ENCODE data around the gene SLC27A2.
"Not testable (repeated sequence)": the region's sequence is repeated elsewhere in the genome, so short reads cannot be mapped to it uniquely, and the experiment has no call there.

Gene SLC27A2

DNA sequence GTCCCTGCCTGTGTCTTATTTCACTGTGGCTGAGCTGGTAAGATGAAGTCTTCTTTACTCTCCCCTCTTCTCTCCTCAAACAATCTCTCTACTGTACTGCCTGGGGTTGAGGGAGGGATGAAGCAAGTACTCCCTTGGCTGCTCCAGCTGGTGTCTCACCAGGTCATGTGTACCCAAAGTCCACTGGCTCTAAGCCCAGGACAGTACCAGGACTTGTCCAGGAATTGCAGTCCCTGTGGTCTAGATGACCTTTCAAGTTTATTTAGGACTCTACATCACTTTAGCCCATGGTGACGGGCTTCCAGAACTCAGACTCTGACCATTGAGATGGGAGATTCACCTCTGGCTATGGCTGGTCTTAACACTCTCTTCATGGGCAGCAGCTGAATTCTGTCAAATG is 17.5 kb upstream of the SLC27A2 start:
- no peak for DNase-seq

DNA sequence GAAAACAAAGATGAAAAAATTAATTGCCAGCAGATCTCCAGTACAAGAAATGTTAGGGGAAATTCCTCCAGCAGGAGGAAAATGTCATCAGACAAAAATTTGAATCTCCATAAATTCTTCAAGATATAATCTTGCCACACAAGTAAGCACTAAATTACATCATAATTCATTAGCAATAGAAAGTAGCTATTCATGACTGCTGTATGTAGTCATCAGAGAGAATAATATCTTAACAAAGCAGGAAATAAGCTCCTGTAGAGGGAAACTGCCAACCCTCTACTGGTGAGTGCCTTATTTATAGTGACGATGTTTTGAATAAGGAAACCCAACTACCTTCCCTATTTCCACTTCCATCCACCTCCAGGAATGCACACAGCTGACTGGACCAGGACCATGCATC is 15.8 kb upstream of the SLC27A2 start:
- DNase-seq, result no peak

DNA sequence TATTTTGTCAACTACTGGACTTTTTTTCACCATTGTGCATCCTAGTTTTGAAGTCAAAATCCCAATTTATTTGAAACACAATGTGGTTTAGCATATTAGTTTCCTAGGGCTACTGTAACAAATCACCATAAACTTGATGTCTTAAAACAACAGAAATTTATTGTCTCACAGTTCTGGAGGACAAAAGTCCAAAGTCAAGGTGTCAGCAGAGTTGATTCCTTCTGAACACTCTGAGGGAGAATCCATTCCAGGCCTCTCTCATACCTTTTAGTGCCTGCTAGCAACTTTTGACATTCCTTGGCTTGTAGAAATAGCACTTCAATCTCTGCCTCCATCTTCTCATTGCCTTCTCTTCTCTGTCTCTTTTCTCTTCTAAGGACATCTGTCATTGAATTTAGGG is 14.9 kb upstream of the SLC27A2 start:
- DNase-seq, result no peak

DNA sequence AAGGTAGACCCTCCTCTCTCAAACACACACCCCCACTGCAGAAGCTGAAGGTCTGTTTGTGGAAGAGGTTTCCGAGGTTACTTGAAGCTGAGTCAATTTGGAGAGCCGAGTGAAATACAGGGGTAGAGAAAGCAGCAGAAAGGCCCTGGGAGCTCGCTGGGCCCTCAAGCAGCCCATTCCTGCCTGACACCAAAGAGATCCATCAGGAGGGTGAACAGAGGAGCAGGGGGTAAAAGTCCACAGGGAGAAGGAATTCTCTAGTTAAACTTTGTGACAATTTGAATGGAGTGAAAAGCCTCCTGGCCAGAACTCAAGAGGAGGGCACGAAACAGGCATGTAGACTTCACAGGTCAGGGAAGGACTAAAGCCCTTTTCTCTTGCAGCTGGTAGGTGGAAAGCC is 13.6 kb upstream of the SLC27A2 start:
- no peak for DNase-seq

DNA sequence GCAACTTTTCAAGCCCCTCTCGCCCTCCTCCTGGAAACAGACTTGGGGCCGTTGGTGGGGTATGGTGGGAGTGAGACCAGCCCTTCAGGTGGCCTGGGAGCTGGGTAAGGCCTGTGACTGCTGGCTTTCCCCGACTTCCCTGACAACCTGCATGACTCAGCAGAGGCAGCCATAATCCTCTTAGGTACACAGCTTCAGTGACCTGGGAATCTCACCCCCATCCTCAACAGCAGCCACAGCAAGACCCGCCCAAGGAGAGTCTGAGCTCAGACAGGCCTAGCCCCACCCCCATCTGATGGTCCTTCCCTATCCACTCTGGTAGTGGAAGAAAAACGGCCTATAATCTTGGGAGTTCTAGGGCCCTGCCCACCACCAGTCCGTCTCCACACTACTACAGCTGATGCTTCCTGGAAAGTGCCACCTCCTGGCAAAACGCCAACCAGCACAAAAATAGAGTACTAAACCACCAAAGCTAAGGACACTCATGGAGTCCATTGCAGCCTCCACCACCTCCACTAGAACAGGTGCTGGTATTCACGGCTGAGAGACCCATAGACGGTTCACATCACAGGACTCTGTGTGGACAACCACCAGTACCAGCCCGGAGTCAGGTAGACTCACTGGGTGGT is 13.1 kb upstream of the SLC27A2 start:
- peak; percentile 39 for DNase-seq

DNA sequence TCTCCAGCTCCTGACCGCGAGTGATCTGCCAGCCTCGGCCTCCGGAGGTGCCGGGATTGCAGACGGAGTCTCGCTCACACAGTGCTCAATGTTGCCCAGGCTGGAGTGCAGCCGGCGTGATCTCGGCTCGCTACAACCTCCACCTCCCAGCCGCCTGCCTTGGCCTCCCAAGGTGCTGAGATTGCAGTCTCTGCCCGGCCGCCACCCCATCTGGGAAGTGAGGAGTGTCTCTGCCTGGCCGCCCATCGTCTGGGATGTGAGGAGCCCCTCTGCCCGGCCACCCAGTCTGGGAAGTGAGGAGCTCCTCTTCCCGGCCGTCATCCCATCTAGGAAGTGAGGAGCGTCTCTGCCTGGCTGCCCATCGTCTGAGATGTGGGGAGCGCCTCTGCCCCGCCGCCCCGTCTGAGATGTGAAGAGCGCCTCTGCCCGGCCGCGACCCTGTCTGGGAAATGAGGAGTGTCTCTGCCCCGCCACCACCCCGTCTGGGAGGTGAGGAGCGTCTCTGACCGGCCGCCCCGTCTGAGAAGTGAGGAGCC is 9.6 kb upstream of the SLC27A2 start:
- not testable (repeated sequence) for DNase-seq

DNA sequence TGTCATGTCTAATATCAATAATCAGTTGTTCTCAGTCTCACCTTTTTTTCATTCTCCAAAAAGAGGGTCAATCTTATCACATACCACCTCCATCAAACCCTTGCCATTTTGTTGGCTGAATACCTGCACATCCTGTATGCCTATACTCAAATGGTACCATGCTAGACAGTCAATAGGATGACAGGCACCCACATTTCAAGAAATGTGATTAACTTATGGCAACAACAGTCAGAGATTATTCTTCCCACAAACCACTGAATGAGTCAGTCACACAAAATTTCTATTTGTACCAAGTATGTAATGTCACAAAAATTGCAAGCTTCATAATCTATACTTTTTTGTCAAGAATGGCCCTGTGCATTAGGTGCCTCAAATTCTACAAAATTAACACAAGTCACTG is 5.1 kb upstream of the SLC27A2 start:
- DNase-seq, result no peak

DNA sequence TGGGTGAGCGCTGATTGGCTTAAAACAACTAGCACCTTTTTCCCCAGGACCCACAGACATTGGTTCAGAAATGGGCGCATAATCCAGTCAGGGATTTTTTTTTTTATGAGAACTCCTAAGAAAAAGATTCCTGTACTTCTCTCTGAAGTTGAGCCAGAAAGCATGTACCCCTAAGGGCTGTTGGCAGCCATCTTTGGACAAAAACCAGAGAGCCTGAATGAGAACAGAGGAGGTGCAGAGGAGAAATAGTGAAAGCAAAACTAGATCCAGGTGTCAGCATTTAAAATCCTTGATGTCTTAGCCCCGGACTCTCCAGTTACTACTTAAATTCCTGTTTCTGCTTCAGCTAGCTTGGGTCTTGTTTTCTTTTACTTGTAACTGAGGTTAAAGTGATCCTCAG is 1.9 kb upstream of the SLC27A2 start:
- DNase-seq, result no peak

DNA sequence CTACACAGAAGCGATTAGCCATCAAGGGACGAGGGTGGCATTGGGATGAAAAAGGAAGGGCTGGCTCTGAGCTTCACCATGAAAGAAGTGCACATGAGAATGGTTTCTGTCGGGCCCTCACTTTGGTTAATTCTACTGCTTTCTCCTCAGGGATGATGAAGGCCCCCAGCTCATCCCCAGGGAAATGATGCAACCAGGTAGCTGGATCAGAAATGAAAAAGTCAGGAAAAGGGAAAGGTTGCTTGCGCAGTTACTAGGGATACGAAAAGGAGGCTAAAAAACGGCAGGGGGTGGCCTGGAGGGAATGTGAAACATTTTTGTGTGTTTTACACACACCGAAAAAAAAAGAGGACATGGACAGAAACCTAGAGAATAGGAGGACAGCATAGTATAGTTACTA is 1.4 kb upstream of the SLC27A2 start:
- DNase-seq, result no peak

DNA sequence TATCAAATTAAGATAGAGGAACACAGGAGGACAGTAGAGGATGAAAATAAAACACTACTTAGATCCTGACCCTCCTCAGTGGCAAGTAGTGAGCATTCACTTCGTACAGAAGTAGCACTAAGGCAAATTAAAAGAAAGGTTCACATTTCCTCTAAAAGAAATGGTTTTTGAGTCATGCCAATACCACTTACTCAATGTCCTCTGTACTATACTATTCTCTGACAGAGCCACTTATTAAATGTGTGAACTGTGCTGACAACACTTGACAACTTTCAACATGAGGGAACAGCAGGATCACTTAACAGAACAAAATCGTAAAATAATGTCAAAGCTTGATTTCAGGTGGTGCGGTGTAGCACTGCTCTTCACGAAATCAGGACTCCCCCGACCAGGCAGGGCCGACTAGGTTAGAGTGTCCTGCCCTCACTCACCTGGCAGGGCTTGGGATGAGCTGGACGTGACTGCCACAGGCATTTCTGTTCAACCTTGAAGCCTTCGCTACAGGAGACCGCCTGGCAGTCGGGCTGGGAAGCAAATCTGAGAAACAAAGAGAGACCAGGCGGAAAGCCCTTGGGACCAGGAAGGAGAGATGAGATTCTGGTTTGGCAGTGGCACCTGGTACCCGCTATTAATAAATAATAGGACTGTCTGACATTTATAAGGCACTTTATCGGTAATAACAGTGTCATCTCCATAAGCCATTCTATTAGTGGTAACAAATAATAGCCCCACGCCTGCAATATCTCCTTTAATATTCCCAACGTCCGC is 611 bp upstream of the SLC27A2 start:
- DNase-seq, result peak; percentile 53

DNA sequence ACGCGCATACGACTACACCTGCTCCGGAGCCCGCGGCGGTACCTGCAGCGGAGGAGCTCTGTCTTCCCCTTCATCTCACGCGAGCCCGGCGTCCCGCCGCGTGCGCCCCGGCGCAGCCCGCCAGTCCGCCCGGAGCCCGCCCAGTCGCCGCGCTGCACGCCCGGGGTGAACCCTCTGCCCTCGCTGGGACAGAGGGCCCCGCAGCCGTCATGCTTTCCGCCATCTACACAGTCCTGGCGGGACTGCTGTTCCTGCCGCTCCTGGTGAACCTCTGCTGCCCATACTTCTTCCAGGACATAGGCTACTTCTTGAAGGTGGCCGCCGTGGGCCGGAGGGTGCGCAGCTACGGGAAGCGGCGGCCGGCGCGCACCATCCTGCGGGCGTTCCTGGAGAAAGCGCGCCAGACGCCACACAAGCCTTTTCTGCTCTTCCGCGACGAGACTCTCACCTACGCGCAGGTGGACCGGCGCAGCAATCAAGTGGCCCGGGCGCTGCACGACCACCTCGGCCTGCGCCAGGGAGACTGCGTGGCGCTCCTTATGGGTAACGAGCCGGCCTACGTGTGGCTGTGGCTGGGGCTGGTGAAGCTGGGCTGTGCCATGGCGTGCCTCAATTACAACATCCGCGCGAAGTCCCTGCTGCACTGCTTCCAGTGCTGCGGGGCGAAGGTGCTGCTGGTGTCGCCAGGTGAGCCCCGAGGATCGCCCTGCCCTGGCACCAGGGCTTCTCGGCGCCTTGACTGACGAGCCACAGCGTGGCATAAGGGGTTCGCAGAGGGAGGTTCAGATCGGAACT is 420 bp downstream of the SLC27A2 start:
- peak; percentile 80 for DNase-seq

DNA sequence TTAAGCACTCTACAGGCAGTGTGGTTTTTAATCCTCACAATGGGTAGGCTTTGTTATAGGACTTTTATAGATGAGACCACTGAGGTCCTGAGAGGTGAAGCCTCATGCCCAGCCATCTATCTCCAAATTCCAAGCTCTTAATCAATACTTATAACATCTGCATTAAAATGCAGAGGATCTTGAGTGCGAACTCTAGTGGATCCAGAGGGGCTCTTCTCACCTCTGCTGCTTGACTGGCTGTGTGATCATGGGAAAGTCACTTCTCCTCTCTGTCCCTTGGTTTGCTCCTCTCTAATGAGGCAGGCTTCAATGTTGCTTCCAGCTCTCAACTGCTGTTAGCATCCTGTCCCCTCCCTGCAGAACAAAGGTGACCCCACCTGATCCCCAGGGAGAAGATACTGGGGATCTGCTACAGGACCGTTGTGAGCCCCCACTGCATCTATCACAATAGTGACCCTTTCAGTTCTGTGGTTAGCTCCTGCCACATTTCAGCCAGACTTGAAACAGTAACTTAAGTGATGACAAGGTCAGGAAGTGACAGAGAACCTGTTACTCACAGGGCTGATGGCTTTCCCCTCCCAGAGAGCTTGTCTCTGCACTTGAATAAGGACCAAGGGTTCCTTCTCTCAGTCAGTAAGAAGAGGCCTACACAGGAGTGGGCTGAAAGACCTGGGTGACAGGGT is 1.3 kb downstream of the SLC27A2 start:
- DNase-seq, result peak; percentile 34

DNA sequence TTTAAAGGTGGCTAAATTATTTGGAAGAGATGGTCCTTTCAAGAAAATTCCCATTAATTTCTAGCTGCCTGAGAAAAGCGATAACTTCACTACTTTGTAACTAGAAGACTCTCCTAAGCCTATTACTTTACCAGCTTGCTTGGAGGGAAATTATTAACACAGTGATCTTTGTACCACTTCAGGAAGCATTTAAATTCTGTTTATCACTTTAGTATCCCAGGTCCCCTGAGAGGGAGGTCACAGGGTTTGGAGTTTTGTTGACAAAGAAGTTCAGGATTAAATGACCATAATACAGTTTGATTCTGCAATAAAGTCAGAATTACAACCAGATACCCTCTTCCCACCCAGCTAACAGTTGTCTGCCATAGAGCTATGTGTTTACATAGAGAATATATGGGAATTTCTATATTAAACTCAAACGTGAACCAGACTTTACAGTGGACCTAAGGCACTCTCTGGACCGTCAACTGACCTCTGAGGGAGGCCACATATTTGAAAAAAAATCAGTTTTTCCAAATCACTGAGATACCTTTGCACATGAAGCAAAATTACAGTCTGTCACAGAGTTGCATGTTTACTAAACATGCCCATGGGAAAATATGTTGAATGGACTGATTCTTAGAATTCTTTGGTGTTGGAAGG is 3.0 kb downstream of the SLC27A2 start:
- no peak for DNase-seq

DNA sequence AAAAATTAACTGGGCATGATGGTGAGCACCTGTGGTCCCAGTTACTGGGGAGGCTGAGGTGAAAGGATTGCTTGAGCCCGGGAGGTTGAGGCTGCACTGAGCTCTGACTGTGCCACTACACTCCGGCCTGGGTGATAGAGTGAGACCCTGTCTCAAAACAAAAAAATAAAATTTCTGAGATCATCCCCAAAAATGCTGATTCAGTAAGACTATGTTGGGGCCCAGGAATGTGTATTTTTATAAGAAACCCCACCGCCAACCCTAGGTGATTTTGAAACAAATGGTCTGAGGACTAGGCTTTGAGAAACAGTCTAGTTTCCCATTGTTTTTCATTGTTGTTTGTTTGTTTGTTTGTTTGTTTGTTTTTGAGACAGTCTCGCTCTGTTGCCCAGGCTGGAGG is 4.1 kb downstream of the SLC27A2 start:
- no peak for DNase-seq

DNA sequence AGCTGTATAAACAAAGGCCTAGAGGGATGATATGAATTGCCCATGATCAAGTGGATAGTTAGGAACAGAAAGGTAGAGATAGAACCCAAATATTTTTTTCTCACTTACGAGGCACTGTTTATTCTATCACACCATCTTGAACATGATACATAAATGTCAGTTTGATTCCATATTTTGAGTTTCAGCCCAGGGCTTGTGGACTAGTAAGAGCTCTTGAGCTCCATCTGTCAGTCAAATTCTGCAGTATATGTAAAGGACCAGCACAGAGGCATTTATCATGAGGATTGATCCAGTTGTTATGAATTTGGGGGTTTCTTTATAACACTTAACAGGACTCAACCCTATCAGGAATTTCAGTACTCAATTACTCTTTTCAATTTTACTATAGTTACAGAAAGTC is 4.8 kb downstream of the SLC27A2 start:
- no peak for DNase-seq

DNA sequence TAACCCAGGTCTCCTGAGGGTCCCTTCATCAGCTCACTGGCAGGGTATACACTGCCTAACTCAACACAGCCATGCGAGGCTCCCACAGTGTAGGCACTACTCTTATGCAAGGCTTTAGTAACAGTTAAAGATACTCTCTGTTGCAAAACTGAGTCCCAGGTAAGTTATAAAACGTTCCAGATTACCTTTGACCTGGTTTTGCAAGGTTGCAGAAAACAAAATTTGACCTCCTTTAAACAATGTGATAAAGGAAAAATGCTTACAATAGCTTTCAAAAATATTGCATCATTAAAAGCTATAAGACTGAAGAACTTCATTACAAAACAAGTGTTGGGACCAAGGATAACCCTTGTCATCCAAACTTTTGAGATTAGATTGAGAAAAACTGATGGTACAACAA is 5.5 kb downstream of the SLC27A2 start:
- DNase-seq, result no peak

DNA sequence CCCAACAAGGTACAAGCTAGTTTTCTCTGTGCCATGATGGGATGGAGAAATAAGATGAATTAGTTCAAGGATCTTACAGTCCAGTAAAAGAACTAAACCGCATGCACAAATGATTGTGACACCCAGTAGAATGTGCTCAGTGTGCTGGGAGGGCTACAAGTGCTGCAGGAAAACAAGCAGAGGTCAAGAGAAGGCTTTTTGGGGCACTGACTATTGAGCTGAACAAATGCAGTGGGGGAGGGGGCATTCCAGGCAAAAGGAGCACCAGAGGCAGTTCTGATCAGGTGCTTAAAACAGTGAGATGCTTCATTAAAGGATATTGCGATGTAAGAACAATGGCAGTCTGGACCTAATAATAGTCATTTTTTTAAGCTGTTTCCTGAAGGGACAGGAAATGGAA is 6.0 kb downstream of the SLC27A2 start:
- no peak for DNase-seq

DNA sequence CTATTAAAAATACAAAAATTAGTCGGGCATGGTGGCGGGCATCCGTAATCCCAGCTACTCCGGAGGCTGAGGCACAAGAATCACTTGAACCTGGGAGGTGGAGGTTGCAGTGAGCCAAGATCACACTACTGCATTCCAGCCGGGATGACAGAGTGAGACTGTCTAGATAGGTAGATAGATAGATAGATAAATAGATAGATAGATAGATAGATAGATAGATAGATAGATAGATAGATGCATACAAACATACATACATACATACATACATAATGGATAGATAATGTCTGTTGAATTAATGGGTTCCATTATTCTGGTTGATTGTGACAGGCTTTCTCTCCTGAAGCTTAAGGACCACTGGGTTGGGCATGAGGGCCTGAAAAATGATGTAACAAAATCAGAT is 6.8 kb downstream of the SLC27A2 start:
- DNase-seq, result not testable (repeated sequence)

DNA sequence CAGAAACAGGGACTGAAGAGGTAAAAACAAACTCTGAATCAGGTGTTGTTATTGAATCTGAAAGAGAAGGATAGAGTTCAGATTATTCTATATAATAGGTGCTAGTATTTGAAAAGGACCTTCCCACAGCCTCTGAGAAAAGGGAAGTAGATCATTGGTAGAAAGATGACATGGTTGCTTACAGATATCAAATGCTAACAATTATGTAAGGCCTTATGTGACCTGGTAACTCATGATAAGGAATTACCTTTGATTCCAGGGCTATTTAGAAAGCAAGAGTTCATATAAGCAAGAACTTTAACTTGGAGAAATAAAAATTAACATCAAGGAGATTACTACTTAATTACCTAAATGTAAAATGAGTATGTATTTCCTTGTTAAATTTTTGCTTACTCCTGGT is 7.6 kb downstream of the SLC27A2 start:
- no peak for DNase-seq

DNA sequence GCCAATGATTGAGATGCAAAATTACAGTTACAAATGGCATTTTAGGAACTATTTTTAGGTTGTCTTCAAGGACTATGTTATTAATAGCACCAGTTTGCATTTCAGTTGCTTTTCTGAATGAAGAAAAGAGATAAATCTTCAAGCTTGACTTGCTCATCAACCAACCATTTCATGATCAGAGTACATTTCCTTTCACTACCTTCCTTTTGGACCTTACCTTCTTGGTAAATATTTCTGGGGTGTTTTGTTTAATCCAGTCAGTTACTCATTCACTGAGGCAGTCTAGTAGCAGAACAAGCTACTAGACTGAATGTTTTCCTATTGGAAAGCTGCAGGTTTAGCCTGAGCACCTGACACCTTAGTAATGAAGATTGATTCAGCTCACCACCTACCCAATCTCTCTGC is 8.2 kb downstream of the SLC27A2 start:
- no peak for DNase-seq

DNA sequence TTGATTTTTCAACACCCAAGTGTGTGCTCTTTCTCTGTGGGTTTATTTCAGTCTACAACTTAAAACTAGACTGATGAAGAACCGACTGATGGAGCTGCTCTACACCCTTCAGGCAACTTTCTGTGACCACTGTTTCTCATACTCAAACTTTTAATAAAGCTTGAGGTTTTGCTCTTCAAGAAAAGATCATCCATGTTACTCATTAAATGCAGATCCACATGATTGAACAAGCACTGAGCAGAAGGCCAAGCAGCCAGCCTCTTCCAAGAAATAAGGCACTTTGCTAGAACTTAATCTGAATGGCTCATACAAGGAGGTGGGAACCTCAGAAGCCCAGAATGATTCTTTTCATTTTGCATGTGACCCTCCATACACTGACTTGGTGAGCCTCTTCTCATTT is 8.7 kb downstream of the SLC27A2 start:
- DNase-seq, result no peak

DNA sequence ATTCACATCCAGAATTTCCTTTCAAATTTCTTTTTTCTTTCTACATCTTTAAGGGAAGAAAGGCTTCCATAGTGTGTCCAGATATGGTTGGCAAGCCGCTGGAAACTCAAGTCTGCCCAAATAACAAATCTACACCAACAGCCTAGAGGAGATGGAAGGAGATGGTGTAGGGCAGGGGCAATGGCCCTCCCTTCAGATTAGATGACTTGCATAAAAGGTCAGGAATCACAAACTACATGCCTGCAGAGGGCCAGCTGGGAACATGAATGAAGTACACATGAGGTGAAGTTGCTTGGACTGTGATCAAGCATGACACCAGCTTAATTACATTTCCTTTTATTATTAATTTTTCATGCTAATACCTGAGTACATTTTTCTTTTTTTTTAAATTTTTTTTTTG is 10.2 kb downstream of the SLC27A2 start:
- no peak for DNase-seq
